Measurements from ENCODE around the gene TRAF2.

Gene TRAF2

GRCh38 chr9:136954270-136955083 lies 68.2 kb downstream of the TRAF2 start:
- ATAC-seq (replicated peaks) (no peak), DNase-seq (no peak)
- Mint-ChIP-seq H3K36me3 (ENCODE audit: insufficient read depth) (no peaks in the 10 kb centered on the region), H3K9me3 (peaks cover 4 to 8% of the 10 kb centered on the region in 2 donors), H3K27me3 (no peaks in the 10 kb centered on the region), H3K4me3 (no peak overlapping the region), H3K27ac (no peak overlapping the region), H3K4me1 (ENCODE audit: low read depth in 2 of 2) (peaks cover 26 to 35% of the 10 kb centered on the region in 2 donors)

- ATAC-seq (replicated peaks) (no peak), DNase-seq (no peak)
- H3K36me3 Mint-ChIP-seq (ENCODE audit: insufficient read depth): peaks cover 4% of the 10 kb centered on the region
- no peak overlapping the region for H3K4me3 Mint-ChIP-seq
- H3K4me1 Mint-ChIP-seq (ENCODE audit: low read depth in 2 of 2): peaks cover 28 to 37% of the 10 kb centered on the region in 2 donors
- no peak overlapping the region for H3K27ac Mint-ChIP-seq
- H3K27me3 Mint-ChIP-seq: no peaks in the 10 kb centered on the region
- H3K9me3 Mint-ChIP-seq: peaks cover 4 to 8% of the 10 kb centered on the region in 2 donors
Observed at GRCh38 chr9:136955202-136955942, 69.1 kb downstream of the TRAF2 start.

GRCh38 chr9:136955943-136956335 lies 69.6 kb downstream of the TRAF2 start:
- Mint-ChIP-seq H3K27ac (no peak overlapping the region), H3K9me3 (peaks cover 4 to 8% of the 10 kb centered on the region in 2 donors), H3K36me3 (ENCODE audit: insufficient read depth) (peaks cover 5% of the 10 kb centered on the region), H3K4me3 (no peak overlapping the region), H3K27me3 (no peaks in the 10 kb centered on the region), H3K4me1 (ENCODE audit: low read depth in 2 of 2) (peaks cover 33 to 41% of the 10 kb centered on the region in 2 donors)
- ATAC-seq (replicated peaks) (no peak), DNase-seq (no peak)

GRCh38 chr9:136956604-136957003 lies 70.3 kb downstream of the TRAF2 start:
- Mint-ChIP-seq H3K9me3 (peaks cover 4 to 8% of the 10 kb centered on the region in 2 donors), H3K4me1 (ENCODE audit: low read depth in 2 of 2) (peaks cover 34 to 42% of the 10 kb centered on the region in 2 donors), H3K27ac (peak overlapping the region in 1 of 2 donors; percentile 80), H3K36me3 (ENCODE audit: insufficient read depth) (peaks cover 5% of the 10 kb centered on the region), H3K27me3 (no peaks in the 10 kb centered on the region), H3K4me3 (peak overlapping the region; percentile 15 to 16)
- ATAC-seq (replicated peaks): no peak
- no peak for DNase-seq

- H3K36me3 Mint-ChIP-seq (ENCODE audit: insufficient read depth): peaks cover 5% of the 10 kb centered on the region
- ATAC-seq (replicated peaks) (no peak), DNase-seq (no peak)
- peaks cover 4 to 8% of the 10 kb centered on the region in 2 donors for H3K9me3 Mint-ChIP-seq
- peak overlapping the region in 1 of 2 donors; percentile 93 for H3K27ac Mint-ChIP-seq
- no peak overlapping the region for H3K4me3 Mint-ChIP-seq
- H3K4me1 Mint-ChIP-seq (ENCODE audit: low read depth in 2 of 2): peaks cover 40 to 48% of the 10 kb centered on the region in 2 donors
- no peaks in the 10 kb centered on the region for H3K27me3 Mint-ChIP-seq
Observed at GRCh38 chr9:136957461-136957860, 71.1 kb downstream of the TRAF2 start.

GRCh38 chr9:136957901-136958300 lies 71.6 kb downstream of the TRAF2 start:
- peaks cover 4 to 8% of the 10 kb centered on the region in 2 donors for H3K9me3 Mint-ChIP-seq
- peak overlapping the region in 1 of 2 donors; percentile 93 for H3K27ac Mint-ChIP-seq
- no peaks in the 10 kb centered on the region for H3K27me3 Mint-ChIP-seq
- DNase-seq: no peak
- H3K4me3 Mint-ChIP-seq: peak overlapping the region in 1 of 2 donors; percentile 79
- no peak for ATAC-seq (replicated peaks)
- H3K4me1 Mint-ChIP-seq (ENCODE audit: low read depth in 2 of 2): peaks cover 44 to 52% of the 10 kb centered on the region in 2 donors
- peaks cover 5% of the 10 kb centered on the region for H3K36me3 Mint-ChIP-seq (ENCODE audit: insufficient read depth)

GRCh38 chr9:136958473-136958872 lies 72.2 kb downstream of the TRAF2 start:
- no peak for ATAC-seq (replicated peaks)
- no peak for DNase-seq
- H3K27ac Mint-ChIP-seq: peak overlapping the region; percentile 81 to 93
- peak overlapping the region in 1 of 2 donors; percentile 79 for H3K4me3 Mint-ChIP-seq
- peaks cover 5% of the 10 kb centered on the region for H3K36me3 Mint-ChIP-seq (ENCODE audit: insufficient read depth)
- no peaks in the 10 kb centered on the region for H3K27me3 Mint-ChIP-seq
- peaks cover 4 to 8% of the 10 kb centered on the region in 2 donors for H3K9me3 Mint-ChIP-seq
- H3K4me1 Mint-ChIP-seq (ENCODE audit: low read depth in 2 of 2): peaks cover 49 to 58% of the 10 kb centered on the region in 2 donors

- DNase-seq: no peak
- H3K4me3 Mint-ChIP-seq: peak overlapping the region; percentile 75 to 79
- peaks cover 4 to 8% of the 10 kb centered on the region in 2 donors for H3K9me3 Mint-ChIP-seq
- H3K36me3 Mint-ChIP-seq (ENCODE audit: insufficient read depth): peaks cover 5% of the 10 kb centered on the region
- ATAC-seq (replicated peaks): no peak
- H3K27ac Mint-ChIP-seq: peak overlapping the region; percentile 81 to 93
- peaks cover 49 to 60% of the 10 kb centered on the region in 2 donors for H3K4me1 Mint-ChIP-seq (ENCODE audit: low read depth in 2 of 2)
- no peaks in the 10 kb centered on the region for H3K27me3 Mint-ChIP-seq
Observed at GRCh38 chr9:136958898-136959850, 72.9 kb downstream of the TRAF2 start.

- H3K9me3 Mint-ChIP-seq: peaks cover 4 to 8% of the 10 kb centered on the region in 2 donors
- peak; percentile 91 for ATAC-seq (replicated peaks)
- no peaks in the 10 kb centered on the region for H3K27me3 Mint-ChIP-seq
- DNase-seq: peak; percentile 56 to 60 (median 58)
- peak overlapping the region; percentile 81 to 93 for H3K27ac Mint-ChIP-seq
- H3K4me3 Mint-ChIP-seq: peak overlapping the region; percentile 75 to 79
- H3K4me1 Mint-ChIP-seq (ENCODE audit: low read depth in 2 of 2): peaks cover 45 to 61% of the 10 kb centered on the region in 2 donors
- H3K36me3 Mint-ChIP-seq (ENCODE audit: insufficient read depth): peaks cover 6% of the 10 kb centered on the region
Observed at GRCh38 chr9:136960212-136960937, 74.1 kb downstream of the TRAF2 start.

GRCh38 chr9:136960938-136961275 lies 74.6 kb downstream of the TRAF2 start:
- peaks cover 50 to 65% of the 10 kb centered on the region in 2 donors for H3K4me1 Mint-ChIP-seq (ENCODE audit: low read depth in 2 of 2)

GRCh38 chr9:136961279-136962065 lies 75.2 kb downstream of the TRAF2 start:
- no peaks in the 10 kb centered on the region for H3K27me3 Mint-ChIP-seq
- no peak for DNase-seq
- H3K27ac Mint-ChIP-seq: peak overlapping the region; percentile 81 to 93
- H3K4me1 Mint-ChIP-seq (ENCODE audit: low read depth in 2 of 2): peaks cover 51 to 67% of the 10 kb centered on the region in 2 donors
- H3K36me3 Mint-ChIP-seq (ENCODE audit: insufficient read depth): peaks cover 15% of the 10 kb centered on the region
- peaks cover 4 to 6% of the 10 kb centered on the region in 2 donors for H3K9me3 Mint-ChIP-seq
- ATAC-seq (replicated peaks): no peak
- H3K4me3 Mint-ChIP-seq: peak overlapping the region; percentile 75 to 79

More at GRCh38 chr9:136960938-136961275, 74.6 kb downstream of the TRAF2 start:
- peaks cover 4 to 8% of the 10 kb centered on the region in 2 donors for H3K9me3 Mint-ChIP-seq
- H3K4me3 Mint-ChIP-seq: peak overlapping the region; percentile 75 to 79
- DNase-seq (no peak), ATAC-seq (replicated peaks) (no peak)
- no peaks in the 10 kb centered on the region for H3K27me3 Mint-ChIP-seq
- H3K27ac Mint-ChIP-seq: peak overlapping the region; percentile 81 to 93
- H3K36me3 Mint-ChIP-seq (ENCODE audit: insufficient read depth): peaks cover 11% of the 10 kb centered on the region

- ATAC-seq (replicated peaks) (no peak), DNase-seq (no peak)
- H3K4me3 Mint-ChIP-seq: peak overlapping the region; percentile 10 to 56
- no peaks in the 10 kb centered on the region for H3K27me3 Mint-ChIP-seq
- H3K36me3 Mint-ChIP-seq (ENCODE audit: insufficient read depth): peaks cover 19% of the 10 kb centered on the region
- peaks cover 49 to 64% of the 10 kb centered on the region in 2 donors for H3K4me1 Mint-ChIP-seq (ENCODE audit: low read depth in 2 of 2)
- H3K9me3 Mint-ChIP-seq: no peaks in the 10 kb centered on the region
- peak overlapping the region in 1 of 2 donors; percentile 82 for H3K27ac Mint-ChIP-seq
Observed at GRCh38 chr9:136962163-136962562, 75.8 kb downstream of the TRAF2 start.
